K562 (cell line): ENCODE results near the gene SEL1L. TPM values are rescaled to one million over a fixed set of nuclear protein-coding genes. Genes with fewer than 3 reads are reported as not detected.

ENCODE experiments used
- HNRNPH1 ChIP-seq: fragments of 200-400 bp; formaldehyde crosslinking; optimal IDR thresholded peaks from 2 replicates; pipeline ENCODE3; 2017; ENCODE audit warnings: low read depth, mild to moderate bottlenecking, low read length, moderate library complexity
- PHB2 ChIP-seq: fragments of 450-650 bp; IDR thresholded peaks from 2 replicates; pipeline ENCODE4 v1.6.1; 2017; ENCODE audit warnings: low read depth
- SMARCA4 ChIP-seq: fragments of 450-650 bp; IDR thresholded peaks from 2 replicates; pipeline ENCODE4 v1.6.1; 2016
- polyA plus RNA-seq, 8 experiments: library from polyadenylated mRNA; depleted of rRNA in 4 of 8; stranded (reverse) in 5 of 8; unstranded in 3 of 8; fragments of >200 nt; fragmentation: Nextera tagmentation in 2 of 8; fragmentation: Illumina TruSeq in 1 of 8; extraction: Ambion mirVana in 2 of 8; extraction: Trizol in 1 of 8; gene quantifications; 2 replicates each; pipeline versions ENCODE4 v1.2.1 to v1.2.3, GENCODE V29; 2011 to 2014; ENCODE audit warnings: inconsistent platforms in 1 of 8, missing spikeins in 1 of 8
- total RNA-seq, 7 experiments: library from RNA; depleted of rRNA in 6 of 7; stranded (reverse); fragments of >200 nt in 6 of 7; fragmentation: Illumina TruSeq in 2 of 7; extraction: Trizol in 2 of 7; gene quantifications; 2 replicates each; pipeline versions ENCODE4 v1.2.1 to v1.2.3, GENCODE V29; 2011 to 2021; ENCODE audit warnings: low replicate concordance in 1 of 7
- TF ChIP-seq, protein P1 (sequence below): fragments of 150-350 bp; IDR thresholded peaks from 2 replicates; pipeline ENCODE4 v1.6.1; 2014; ENCODE audit warnings: low read depth, mild to moderate bottlenecking, low read length, borderline replicate concordance
- TF ChIP-seq, protein P2 (sequence below): fragments of 450-650 bp; formaldehyde crosslinking; IDR thresholded peaks from 2 replicates; pipeline ENCODE4 v1.4.0; 2020; ENCODE audit warnings: mild to moderate bottlenecking

Gene SEL1L
- total and polyA plus RNA-seq, 9 of the 15 experiments (the other 6 are each of a cell fraction or from before 2014, with no cell fraction given), result 7.7 to 21.1 (median 13.6) TPM

DNA sequence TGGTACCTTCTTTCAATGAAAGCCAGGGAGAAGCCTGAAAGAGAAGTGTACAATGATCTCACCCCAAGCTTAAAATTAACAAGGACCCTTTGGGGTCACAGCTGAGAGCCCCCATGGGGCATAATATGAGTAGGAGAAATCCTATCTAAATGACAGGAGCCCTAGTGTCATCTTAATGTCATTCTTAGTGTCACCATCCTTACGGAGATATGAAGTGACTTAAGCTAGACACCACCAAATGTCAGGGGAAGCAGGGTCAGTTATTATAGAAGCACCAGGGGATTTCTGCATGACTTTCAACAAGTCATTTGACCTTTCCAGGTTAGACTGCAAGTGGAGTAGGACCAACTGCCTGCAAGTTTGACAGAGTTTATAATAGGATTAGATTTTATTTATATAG, 104.6 kb downstream of the SEL1L start (continued):
- TF ChIP-seq, protein P1, sequence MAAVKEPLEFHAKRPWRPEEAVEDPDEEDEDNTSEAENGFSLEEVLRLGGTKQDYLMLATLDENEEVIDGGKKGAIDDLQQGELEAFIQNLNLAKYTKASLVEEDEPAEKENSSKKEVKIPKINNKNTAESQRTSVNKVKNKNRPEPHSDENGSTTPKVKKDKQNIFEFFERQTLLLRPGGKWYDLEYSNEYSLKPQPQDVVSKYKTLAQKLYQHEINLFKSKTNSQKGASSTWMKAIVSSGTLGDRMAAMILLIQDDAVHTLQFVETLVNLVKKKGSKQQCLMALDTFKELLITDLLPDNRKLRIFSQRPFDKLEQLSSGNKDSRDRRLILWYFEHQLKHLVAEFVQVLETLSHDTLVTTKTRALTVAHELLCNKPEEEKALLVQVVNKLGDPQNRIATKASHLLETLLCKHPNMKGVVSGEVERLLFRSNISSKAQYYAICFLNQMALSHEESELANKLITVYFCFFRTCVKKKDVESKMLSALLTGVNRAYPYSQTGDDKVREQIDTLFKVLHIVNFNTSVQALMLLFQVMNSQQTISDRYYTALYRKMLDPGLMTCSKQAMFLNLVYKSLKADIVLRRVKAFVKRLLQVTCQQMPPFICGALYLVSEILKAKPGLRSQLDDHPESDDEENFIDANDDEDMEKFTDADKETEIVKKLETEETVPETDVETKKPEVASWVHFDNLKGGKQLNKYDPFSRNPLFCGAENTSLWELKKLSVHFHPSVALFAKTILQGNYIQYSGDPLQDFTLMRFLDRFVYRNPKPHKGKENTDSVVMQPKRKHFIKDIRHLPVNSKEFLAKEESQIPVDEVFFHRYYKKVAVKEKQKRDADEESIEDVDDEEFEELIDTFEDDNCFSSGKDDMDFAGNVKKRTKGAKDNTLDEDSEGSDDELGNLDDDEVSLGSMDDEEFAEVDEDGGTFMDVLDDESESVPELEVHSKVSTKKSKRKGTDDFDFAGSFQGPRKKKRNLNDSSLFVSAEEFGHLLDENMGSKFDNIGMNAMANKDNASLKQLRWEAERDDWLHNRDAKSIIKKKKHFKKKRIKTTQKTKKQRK, result no peak
- TF ChIP-seq SMARCA4 (no peak), PHB2 (no peak), HNRNPH1 (no peak)
- TF ChIP-seq, protein P2, sequence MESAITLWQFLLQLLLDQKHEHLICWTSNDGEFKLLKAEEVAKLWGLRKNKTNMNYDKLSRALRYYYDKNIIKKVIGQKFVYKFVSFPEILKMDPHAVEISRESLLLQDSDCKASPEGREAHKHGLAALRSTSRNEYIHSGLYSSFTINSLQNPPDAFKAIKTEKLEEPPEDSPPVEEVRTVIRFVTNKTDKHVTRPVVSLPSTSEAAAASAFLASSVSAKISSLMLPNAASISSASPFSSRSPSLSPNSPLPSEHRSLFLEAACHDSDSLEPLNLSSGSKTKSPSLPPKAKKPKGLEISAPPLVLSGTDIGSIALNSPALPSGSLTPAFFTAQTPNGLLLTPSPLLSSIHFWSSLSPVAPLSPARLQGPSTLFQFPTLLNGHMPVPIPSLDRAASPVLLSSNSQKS (CRISPR knock-in tag), result no peak
- TF ChIP-seq, all 486 proteins: peak for 0
